Midbrain (tissue), 1 donor: ENCODE results near the gene MAMLD1.
"Not testable (repeated sequence)": the region's sequence is repeated elsewhere in the genome, so short reads cannot be mapped to it uniquely, and the experiment has no call there.

Source experiments
- DNase-seq: peaks from one replicate; lab custom pipeline; 2025; lab: John Stamatoyannopoulos, UW

The MAMLD1 gene

GRCh38 chrX:150362599-150363481 is at the start of gene MAMLD1:
TSS of gene MAMLD1 (plus strand) at chrX:150363317. CDS start at chrX:150445517, 82,200 bp downstream.
- DNase-seq, result peak; percentile 14

- no peak for DNase-seq
Measured at GRCh38 chrX:150313514-150313913, 49.6 kb upstream of the MAMLD1 start.

- DNase-seq, result no peak
Measured at GRCh38 chrX:150314186-150314585, 48.9 kb upstream of the MAMLD1 start.

- no peak for DNase-seq
Measured at GRCh38 chrX:150316564-150316963, 46.6 kb upstream of the MAMLD1 start.

GRCh38 chrX:150323020-150323419 is 40.1 kb upstream of the MAMLD1 start:
- no peak for DNase-seq

- DNase-seq, result no peak
Measured at GRCh38 chrX:150324035-150324728, 38.9 kb upstream of the MAMLD1 start.

- DNase-seq, result no peak
Measured at GRCh38 chrX:150324919-150325318, 38.2 kb upstream of the MAMLD1 start.

GRCh38 chrX:150326541-150327247 is 36.4 kb upstream of the MAMLD1 start:
- DNase-seq, result no peak

- DNase-seq, result no peak
Measured at GRCh38 chrX:150329282-150329681, 33.8 kb upstream of the MAMLD1 start.

- DNase-seq, result no peak
Measured at GRCh38 chrX:150329868-150330267, 33.2 kb upstream of the MAMLD1 start.

GRCh38 chrX:150332023-150332422 is 31.1 kb upstream of the MAMLD1 start:
- DNase-seq, result no peak

- DNase-seq, result no peak
Measured at GRCh38 chrX:150334100-150334499, 29.0 kb upstream of the MAMLD1 start.

- no peak for DNase-seq
Measured at GRCh38 chrX:150334981-150335380, 28.1 kb upstream of the MAMLD1 start.

- DNase-seq, result no peak
Measured at GRCh38 chrX:150337026-150337425, 26.1 kb upstream of the MAMLD1 start.

- DNase-seq, result no peak
Measured at GRCh38 chrX:150337536-150337935, 25.6 kb upstream of the MAMLD1 start.

- DNase-seq, result no peak
Measured at GRCh38 chrX:150338615-150339014, 24.5 kb upstream of the MAMLD1 start.

- no peak for DNase-seq
Measured at GRCh38 chrX:150339736-150340135, 23.4 kb upstream of the MAMLD1 start.

GRCh38 chrX:150340326-150340725 is 22.8 kb upstream of the MAMLD1 start:
- not testable (repeated sequence) for DNase-seq

GRCh38 chrX:150347471-150347870 is 15.6 kb upstream of the MAMLD1 start:
- DNase-seq, result no peak

- DNase-seq, result no peak
Measured at GRCh38 chrX:150348365-150348764, 14.8 kb upstream of the MAMLD1 start.

GRCh38 chrX:150352114-150352513 is 11.0 kb upstream of the MAMLD1 start:
- DNase-seq, result no peak

- DNase-seq, result peak; percentile 3
Measured at GRCh38 chrX:150352581-150352980, 10.5 kb upstream of the MAMLD1 start.

GRCh38 chrX:150355913-150356312 is 7.2 kb upstream of the MAMLD1 start:
- no peak for DNase-seq
